ENCODE measurements around the gene STX3.

DNA sequence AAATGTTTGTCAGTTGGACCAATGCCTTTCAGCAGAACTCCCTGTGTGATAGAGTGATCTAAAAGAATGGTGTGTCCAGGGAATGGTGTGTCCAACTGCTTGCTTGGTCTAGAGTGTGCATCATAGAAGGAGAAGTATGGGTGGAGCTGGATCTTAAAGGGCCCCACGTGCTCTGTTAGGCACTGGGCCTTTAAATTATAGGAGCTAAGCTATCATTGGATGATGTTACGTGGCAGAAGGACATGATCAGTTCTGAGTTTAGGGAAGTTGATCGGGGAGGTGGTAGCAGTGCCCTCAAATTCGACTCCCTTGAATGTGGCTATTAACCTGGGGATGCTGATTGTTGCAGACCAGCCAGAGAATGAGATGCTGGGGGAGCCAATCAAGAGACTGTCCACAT is 16.4 kb downstream of the STX3 start:
- TF ChIP-seq, protein P1, sequence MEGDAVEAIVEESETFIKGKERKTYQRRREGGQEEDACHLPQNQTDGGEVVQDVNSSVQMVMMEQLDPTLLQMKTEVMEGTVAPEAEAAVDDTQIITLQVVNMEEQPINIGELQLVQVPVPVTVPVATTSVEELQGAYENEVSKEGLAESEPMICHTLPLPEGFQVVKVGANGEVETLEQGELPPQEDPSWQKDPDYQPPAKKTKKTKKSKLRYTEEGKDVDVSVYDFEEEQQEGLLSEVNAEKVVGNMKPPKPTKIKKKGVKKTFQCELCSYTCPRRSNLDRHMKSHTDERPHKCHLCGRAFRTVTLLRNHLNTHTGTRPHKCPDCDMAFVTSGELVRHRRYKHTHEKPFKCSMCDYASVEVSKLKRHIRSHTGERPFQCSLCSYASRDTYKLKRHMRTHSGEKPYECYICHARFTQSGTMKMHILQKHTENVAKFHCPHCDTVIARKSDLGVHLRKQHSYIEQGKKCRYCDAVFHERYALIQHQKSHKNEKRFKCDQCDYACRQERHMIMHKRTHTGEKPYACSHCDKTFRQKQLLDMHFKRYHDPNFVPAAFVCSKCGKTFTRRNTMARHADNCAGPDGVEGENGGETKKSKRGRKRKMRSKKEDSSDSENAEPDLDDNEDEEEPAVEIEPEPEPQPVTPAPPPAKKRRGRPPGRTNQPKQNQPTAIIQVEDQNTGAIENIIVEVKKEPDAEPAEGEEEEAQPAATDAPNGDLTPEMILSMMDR (IDR thresholded peaks at IDR 0.05) = no peak
- no peak for TF ChIP-seq POLR2A (IDR thresholded peaks at IDR 0.05)

Measured in tibial nerve (tissue), 3 donors.